IPS-15b (cell line): Measurements from ENCODE around the gene ABCG1.

Experiments used
- H3K27me3 ChIP-seq: one replicate; pipeline ENCODE4 v1.6.1; 2013; ENCODE audit warnings: low read length; ENCODE audit not compliant: control insufficient read depth, insufficient read depth
- H3K36me3 ChIP-seq: one replicate; pipeline ENCODE4 v1.6.1; 2013; ENCODE audit warnings: low read length; ENCODE audit not compliant: control insufficient read depth, insufficient read depth
- H3K4me1 ChIP-seq: one replicate; pipeline ENCODE4 v1.6.1; 2013; ENCODE audit warnings: mild to moderate bottlenecking, low read length; ENCODE audit not compliant: control insufficient read depth, insufficient read depth
- H3K4me3 ChIP-seq: one replicate; pipeline ENCODE4 v1.5.1; 2013; ENCODE audit warnings: low read depth, low read length
- H3K9ac ChIP-seq: one replicate; pipeline ENCODE4 v1.6.1; 2013; ENCODE audit warnings: low read depth, mild to moderate bottlenecking, low read length
- H3K9me3 ChIP-seq: one replicate; pipeline ENCODE4 v1.6.1; 2013; ENCODE audit warnings: mild to moderate bottlenecking, low read length; ENCODE audit not compliant: control insufficient read depth, insufficient read depth

ABCG1 gene

GRCh38 chr21:42251654-42252324 lies 32.8 kb downstream of the ABCG1 start:
- Histone ChIP-seq H3K9me3 (no peaks in the 10 kb centered on the region), H3K4me3 (no peak overlapping the region), H3K36me3 (no peaks in the 10 kb centered on the region), H3K9ac (no peak overlapping the region), H3K4me1 (no peaks in the 10 kb centered on the region), H3K27me3 (peaks cover 2% of the 10 kb centered on the region)

- no peak overlapping the region for H3K9ac ChIP-seq
- H3K4me1 ChIP-seq, result no peaks in the 10 kb centered on the region
- no peaks in the 10 kb centered on the region for H3K9me3 ChIP-seq
- no peak overlapping the region for H3K4me3 ChIP-seq
- H3K27me3 ChIP-seq, result peaks cover 2% of the 10 kb centered on the region
- no peaks in the 10 kb centered on the region for H3K36me3 ChIP-seq
Measured at GRCh38 chr21:42252325-42252654, 33.4 kb downstream of the ABCG1 start.

- Histone ChIP-seq H3K9ac (no peak overlapping the region), H3K4me3 (no peak overlapping the region), H3K36me3 (no peaks in the 10 kb centered on the region), H3K9me3 (no peaks in the 10 kb centered on the region), H3K4me1 (no peaks in the 10 kb centered on the region), H3K27me3 (peaks cover 2% of the 10 kb centered on the region)
Measured at GRCh38 chr21:42252778-42253340, 33.9 kb downstream of the ABCG1 start.

- no peak overlapping the region for H3K4me3 ChIP-seq
- no peaks in the 10 kb centered on the region for H3K36me3 ChIP-seq
- H3K4me1 ChIP-seq, result no peaks in the 10 kb centered on the region
- peaks cover 2% of the 10 kb centered on the region for H3K27me3 ChIP-seq
- no peak overlapping the region for H3K9ac ChIP-seq
- no peaks in the 10 kb centered on the region for H3K9me3 ChIP-seq
Measured at GRCh38 chr21:42253466-42253865, 34.5 kb downstream of the ABCG1 start.

- no peak overlapping the region for H3K4me3 ChIP-seq
- H3K36me3 ChIP-seq, result no peaks in the 10 kb centered on the region
- peaks cover 2% of the 10 kb centered on the region for H3K27me3 ChIP-seq
- no peaks in the 10 kb centered on the region for H3K4me1 ChIP-seq
- H3K9me3 ChIP-seq, result no peaks in the 10 kb centered on the region
- no peak overlapping the region for H3K9ac ChIP-seq
Measured at GRCh38 chr21:42254083-42254482, 35.1 kb downstream of the ABCG1 start.

GRCh38 chr21:42254651-42255601 lies 36.0 kb downstream of the ABCG1 start:
- no peak overlapping the region for H3K4me3 ChIP-seq
- H3K27me3 ChIP-seq, result peaks cover 2% of the 10 kb centered on the region
- H3K36me3 ChIP-seq, result no peaks in the 10 kb centered on the region
- no peaks in the 10 kb centered on the region for H3K4me1 ChIP-seq
- no peak overlapping the region for H3K9ac ChIP-seq
- no peaks in the 10 kb centered on the region for H3K9me3 ChIP-seq

- Histone ChIP-seq H3K4me3 (no peak overlapping the region), H3K27me3 (peaks cover 2% of the 10 kb centered on the region), H3K4me1 (no peaks in the 10 kb centered on the region), H3K9me3 (no peaks in the 10 kb centered on the region), H3K36me3 (no peaks in the 10 kb centered on the region), H3K9ac (no peak overlapping the region)
Measured at GRCh38 chr21:42255825-42256224, 36.9 kb downstream of the ABCG1 start.

GRCh38 chr21:42256316-42256715 lies 37.4 kb downstream of the ABCG1 start:
- H3K36me3 ChIP-seq, result no peaks in the 10 kb centered on the region
- H3K9me3 ChIP-seq, result no peaks in the 10 kb centered on the region
- no peak overlapping the region for H3K4me3 ChIP-seq
- H3K9ac ChIP-seq, result no peak overlapping the region
- H3K4me1 ChIP-seq, result no peaks in the 10 kb centered on the region
- peaks cover 2% of the 10 kb centered on the region for H3K27me3 ChIP-seq

GRCh38 chr21:42257091-42257765 lies 38.3 kb downstream of the ABCG1 start:
- Histone ChIP-seq H3K4me1 (no peaks in the 10 kb centered on the region), H3K4me3 (no peak overlapping the region), H3K36me3 (no peaks in the 10 kb centered on the region), H3K9ac (no peak overlapping the region), H3K9me3 (no peaks in the 10 kb centered on the region), H3K27me3 (peaks cover 2% of the 10 kb centered on the region)

- no peaks in the 10 kb centered on the region for H3K4me1 ChIP-seq
- H3K9me3 ChIP-seq, result no peaks in the 10 kb centered on the region
- H3K27me3 ChIP-seq, result peaks cover 2% of the 10 kb centered on the region
- H3K36me3 ChIP-seq, result no peaks in the 10 kb centered on the region
- no peak overlapping the region for H3K4me3 ChIP-seq
- H3K9ac ChIP-seq, result no peak overlapping the region
Measured at GRCh38 chr21:42258150-42258884, 39.4 kb downstream of the ABCG1 start.

GRCh38 chr21:42258885-42259407 lies 40.0 kb downstream of the ABCG1 start:
- H3K36me3 ChIP-seq, result no peaks in the 10 kb centered on the region
- H3K4me3 ChIP-seq, result no peak overlapping the region
- H3K9ac ChIP-seq, result no peak overlapping the region
- H3K9me3 ChIP-seq, result no peaks in the 10 kb centered on the region
- peaks cover 2% of the 10 kb centered on the region for H3K27me3 ChIP-seq
- no peaks in the 10 kb centered on the region for H3K4me1 ChIP-seq
